Activated T-helper 1 cell treated with anti-CD3 and anti-CD28 coated beads, Interleukin-12 subunit alpha, Interleukin-12 subunit beta, Interleukin-2, Interleukin-4 antibody, amounts not matched to agents 30 ng/mL and 10 ng/mL and 1 ng/mL, durations not matched to agents 14 hours and 24 hours and 36 hours (primary cell): ENCODE measurements around the gene VTN. TPM values are rescaled to one million over a fixed set of nuclear protein-coding genes. Genes with fewer than 3 reads are reported as not detected.
"Not testable (repeated sequence)": the region's sequence is repeated elsewhere in the genome, so short reads cannot be mapped to it uniquely, and the experiment has no call there.

Experiments used
- DNase-seq: peaks from one replicate; pipeline ENCODE4 v3.0.0; 2021; ENCODE audit warnings: low spot score
- H3K27ac Mint-ChIP-seq: one replicate; pipeline ENCODE4 v1.8.0; 2021; ENCODE audit warnings: mild to moderate bottlenecking, mixed read lengths
- H3K27me3 Mint-ChIP-seq: one replicate; pipeline ENCODE4 v1.8.0; 2022; ENCODE audit warnings: mild to moderate bottlenecking, moderate library complexity, mixed read lengths; ENCODE audit not compliant: insufficient read depth
- H3K36me3 Mint-ChIP-seq: one replicate; pipeline ENCODE4 v1.8.0; 2021; ENCODE audit warnings: low read depth, mixed read lengths
- H3K4me1 Mint-ChIP-seq: one replicate; pipeline ENCODE4 v1.8.0; 2021; ENCODE audit warnings: low read depth, mixed read lengths
- H3K4me3 Mint-ChIP-seq: one replicate; pipeline ENCODE4 v1.8.0; 2021; ENCODE audit warnings: mild to moderate bottlenecking, moderate library complexity, mixed read lengths
- H3K9me3 Mint-ChIP-seq: one replicate; pipeline ENCODE4 v1.8.0; 2021; ENCODE audit warnings: mixed read lengths
- intact Hi-C: fragments of 100-400 bp; cut with micrococcal nuclease; formaldehyde crosslinking; loops from one replicate; pipeline ENCODE4 v1.15.1; 2024
- total RNA-seq: library from RNA; stranded (reverse); gene quantifications from 2 replicates; pipeline ENCODE4 v1.2.3, GENCODE V29; 2022

The VTN gene
- total RNA-seq, 1 donor from 2014 or later: 0.31 TPM

- H3K27me3 Mint-ChIP-seq: no peaks in the 10 kb centered on the region
- no peak overlapping the region for H3K4me3 Mint-ChIP-seq
- no peaks in the 10 kb centered on the region for H3K9me3 Mint-ChIP-seq
- DNase-seq: no peak
- peaks cover 20% of the 10 kb centered on the region for H3K4me1 Mint-ChIP-seq
- peaks cover 40% of the 10 kb centered on the region for H3K36me3 Mint-ChIP-seq
- intact Hi-C loops: no loop called here
- H3K27ac Mint-ChIP-seq: no peak overlapping the region
These were observed 28.6 kb downstream of the VTN start for GRCh38 chr17:28341516-28341915.

GRCh38 chr17:28340374-28340773 lies 29.7 kb downstream of the VTN start:
- Mint-ChIP-seq H3K27me3 (no peaks in the 10 kb centered on the region), H3K36me3 (peaks cover 34% of the 10 kb centered on the region), H3K27ac (no peak overlapping the region), H3K9me3 (no peaks in the 10 kb centered on the region), H3K4me1 (peaks cover 25% of the 10 kb centered on the region), H3K4me3 (no peak overlapping the region)
- intact Hi-C loops: no loop called here
- no peak for DNase-seq

GRCh38 chr17:28339431-28339830 lies 30.7 kb downstream of the VTN start:
- no peak overlapping the region for H3K27ac Mint-ChIP-seq
- intact Hi-C loops: loop anchor here (5.0 kb wide), 2 partner anchors 68 to 258 kb away; partner anchors contain the start of genes SLC46A1 and SPAG5
- no peaks in the 10 kb centered on the region for H3K27me3 Mint-ChIP-seq
- H3K9me3 Mint-ChIP-seq: no peaks in the 10 kb centered on the region
- no peak overlapping the region for H3K4me3 Mint-ChIP-seq
- peaks cover 30% of the 10 kb centered on the region for H3K4me1 Mint-ChIP-seq
- H3K36me3 Mint-ChIP-seq: peaks cover 31% of the 10 kb centered on the region
- DNase-seq: no peak

- peaks cover 24% of the 10 kb centered on the region for H3K36me3 Mint-ChIP-seq
- DNase-seq, H3K27me3 Mint-ChIP-seq, H3K9me3 Mint-ChIP-seq, H3K27ac Mint-ChIP-seq, H3K4me3 Mint-ChIP-seq: not testable (repeated sequence)
- intact Hi-C loops: loop anchor here (5.0 kb wide), 2 partner anchors 69 to 259 kb away; partner anchors contain the start of genes SLC46A1 and SPAG5
- peaks cover 37% of the 10 kb centered on the region for H3K4me1 Mint-ChIP-seq
These were observed 31.3 kb downstream of the VTN start for GRCh38 chr17:28338769-28339212.

GRCh38 chr17:28338056-28338768 lies 31.9 kb downstream of the VTN start:
- intact Hi-C loops: loop anchor here (5.0 kb wide), 2 partner anchors 69 to 259 kb away; partner anchors contain the start of genes SLC46A1 and SPAG5
- no peak for DNase-seq
- no peaks in the 10 kb centered on the region for H3K27me3 Mint-ChIP-seq
- peak overlapping the region; percentile 4 for H3K27ac Mint-ChIP-seq
- H3K9me3 Mint-ChIP-seq: no peaks in the 10 kb centered on the region
- no peak overlapping the region for H3K4me3 Mint-ChIP-seq
- H3K4me1 Mint-ChIP-seq: peaks cover 39% of the 10 kb centered on the region
- H3K36me3 Mint-ChIP-seq: peaks cover 24% of the 10 kb centered on the region

GRCh38 chr17:28335959-28336871 lies 33.9 kb downstream of the VTN start:
- Mint-ChIP-seq H3K9me3 (no peaks in the 10 kb centered on the region), H3K36me3 (peaks cover 15% of the 10 kb centered on the region), H3K27ac (peak overlapping the region; percentile 97), H3K4me3 (peak overlapping the region; percentile 99), H3K27me3 (no peaks in the 10 kb centered on the region), H3K4me1 (peaks cover 45% of the 10 kb centered on the region)
- DNase-seq: no peak
- intact Hi-C loops: loop anchor here (1.0 to 5.0 kb wide), 10 partner anchors 17 to 526 kb away; partner anchors contain the start of genes POLDIP2, RPL23A, SARM1 and SLC46A1

GRCh38 chr17:28335201-28335958 lies 34.7 kb downstream of the VTN start, which contains the start of the genes IFT20 and TNFAIP1:
Gene IFT20 (minus strand): TSS chr17:28335472. CDS start chr17:28331985, 3,487 bp downstream.
Gene TNFAIP1 (plus strand): TSS chr17:28335761. CDS start chr17:28339522, 3,761 bp downstream.
- H3K9me3 Mint-ChIP-seq: no peaks in the 10 kb centered on the region
- H3K27ac Mint-ChIP-seq: peak within 1 kb of the TSS; percentile 97
- DNase-seq: peak; percentile 98
- peaks cover 11% of the 10 kb centered on the region for H3K36me3 Mint-ChIP-seq
- peaks cover 45% of the 10 kb centered on the region for H3K4me1 Mint-ChIP-seq
- H3K27me3 Mint-ChIP-seq: no peaks in the 10 kb centered on the region
- peak within 1 kb of the TSS; percentile 99 for H3K4me3 Mint-ChIP-seq
- intact Hi-C loops: loop anchor here (1.0 to 5.0 kb wide), 10 partner anchors 16 to 525 kb away; partner anchors contain the start of genes POLDIP2, RPL23A, SARM1 and SLC46A1

GRCh38 chr17:28334666-28335200 lies 35.4 kb downstream of the VTN start:
- H3K9me3 Mint-ChIP-seq: no peaks in the 10 kb centered on the region
- no peaks in the 10 kb centered on the region for H3K27me3 Mint-ChIP-seq
- H3K4me1 Mint-ChIP-seq: peaks cover 45% of the 10 kb centered on the region
- DNase-seq: no peak
- H3K36me3 Mint-ChIP-seq: peaks cover 8% of the 10 kb centered on the region
- H3K4me3 Mint-ChIP-seq: peak overlapping the region; percentile 99
- H3K27ac Mint-ChIP-seq: peak overlapping the region; percentile 97
- intact Hi-C loops: loop anchor here (1.0 to 5.0 kb wide), 10 partner anchors 15 to 524 kb away; partner anchors contain the start of genes POLDIP2, RPL23A, SARM1 and SLC46A1

- no peaks in the 10 kb centered on the region for H3K27me3 Mint-ChIP-seq
- DNase-seq: no peak
- H3K4me3 Mint-ChIP-seq: peak overlapping the region; percentile 99
- H3K9me3 Mint-ChIP-seq: no peaks in the 10 kb centered on the region
- intact Hi-C loops: loop anchor here (2.0 kb wide), 2 partner anchors 55 to 385 kb away; partner anchors contain the start of gene RPL23A
- H3K27ac Mint-ChIP-seq: peak overlapping the region; percentile 97
- H3K36me3 Mint-ChIP-seq: peaks cover 4% of the 10 kb centered on the region
- peaks cover 45% of the 10 kb centered on the region for H3K4me1 Mint-ChIP-seq
These were observed 35.9 kb downstream of the VTN start for GRCh38 chr17:28334171-28334570.

- Mint-ChIP-seq H3K36me3 (peaks cover 7% of the 10 kb centered on the region), H3K27ac (no peak overlapping the region), H3K4me1 (peaks cover 41% of the 10 kb centered on the region), H3K4me3 (peak overlapping the region; percentile 99), H3K9me3 (no peaks in the 10 kb centered on the region), H3K27me3 (no peaks in the 10 kb centered on the region)
- intact Hi-C loops: no loop called here
- no peak for DNase-seq
These were observed 36.9 kb downstream of the VTN start for GRCh38 chr17:28333083-28333746.

GRCh38 chr17:28331891-28332420 lies 38.2 kb downstream of the VTN start:
- H3K36me3 Mint-ChIP-seq: peaks cover 16% of the 10 kb centered on the region
- no peak overlapping the region for H3K27ac Mint-ChIP-seq
- H3K4me1 Mint-ChIP-seq: peaks cover 39% of the 10 kb centered on the region
- H3K27me3 Mint-ChIP-seq: no peaks in the 10 kb centered on the region
- no peak for DNase-seq
- H3K9me3 Mint-ChIP-seq: no peaks in the 10 kb centered on the region
- H3K4me3 Mint-ChIP-seq: no peak overlapping the region
- intact Hi-C loops: no loop called here
